GM19452 (cell line): ENCODE results near the gene TBC1D26.
"Not testable (repeated sequence)": the region's sequence is repeated elsewhere in the genome, so short reads cannot be mapped to it uniquely, and the experiment has no call there.

Experiments
- ATAC-seq: cut with Tn5 transposase; IDR thresholded peaks from one replicate; pipeline ENCODE4 v1.9.1; 2021; ENCODE audit not compliant: unreplicated experiment

The TBC1D26 gene

GRCh38 chr17:15742921-15743320, 10.8 kb downstream of the TBC1D26 start:
- no peak for ATAC-seq

GRCh38 chr17:15744074-15744676, 12.1 kb downstream of the TBC1D26 start:
- no peak for ATAC-seq

- no peak for ATAC-seq
Measured at GRCh38 chr17:15744885-15745284, 12.8 kb downstream of the TBC1D26 start.

GRCh38 chr17:15749403-15749802, 17.3 kb downstream of the TBC1D26 start:
- not testable (repeated sequence) for ATAC-seq

- ATAC-seq, result not testable (repeated sequence)
Measured at GRCh38 chr17:15768865-15769533, 36.9 kb downstream of the TBC1D26 start.

- ATAC-seq, result not testable (repeated sequence)
Measured at GRCh38 chr17:15770679-15771078, 38.6 kb downstream of the TBC1D26 start.

- no peak for ATAC-seq
Measured at GRCh38 chr17:15776871-15777270, 44.8 kb downstream of the TBC1D26 start.

- no peak for ATAC-seq
Measured at GRCh38 chr17:15777297-15777696, 45.2 kb downstream of the TBC1D26 start.

GRCh38 chr17:15777717-15778116, 45.6 kb downstream of the TBC1D26 start:
- no peak for ATAC-seq

GRCh38 chr17:15779119-15779518, 47.0 kb downstream of the TBC1D26 start:
- no peak for ATAC-seq

- no peak for ATAC-seq
Measured at GRCh38 chr17:15780188-15780587, 48.1 kb downstream of the TBC1D26 start.

- ATAC-seq, result no peak
Measured at GRCh38 chr17:15782866-15783265, 50.8 kb downstream of the TBC1D26 start.

GRCh38 chr17:15783461-15783860, 51.4 kb downstream of the TBC1D26 start:
- ATAC-seq, result no peak

- not testable (repeated sequence) for ATAC-seq
Measured at GRCh38 chr17:15784351-15784750, 52.3 kb downstream of the TBC1D26 start.

GRCh38 chr17:15787363-15788075, 55.4 kb downstream of the TBC1D26 start:
- ATAC-seq, result not testable (repeated sequence)

- ATAC-seq, result not testable (repeated sequence)
Measured at GRCh38 chr17:15788365-15788764, 56.3 kb downstream of the TBC1D26 start.
